Uterus (tissue), 4 donors: ENCODE measurements around the gene FOSL2. TPM values are rescaled to one million over a fixed set of nuclear protein-coding genes. Genes with fewer than 3 reads are reported as not detected.

Experiments
- DNase-seq, 2 donors: peaks; one replicate each; pipeline ENCODE4 v3.0.0-alpha.2; 2019 to 2020
- H3K27ac ChIP-seq, 2 donors: fragments of 200-600 bp; sonication (generic); 1 replicate in 1 of 2; 2 replicates in 1 of 2; pipeline ENCODE4 v1.5.1; 2016 to 2018
- H3K27me3 ChIP-seq, 2 donors: fragments of 200-600 bp; sonication (generic); one replicate each; pipeline ENCODE4 v1.5.1; 2018 to 2019; ENCODE audit warnings: control low read depth in 1 of 2
- H3K36me3 ChIP-seq, 2 donors: fragments of 200-600 bp; sonication (generic); one replicate each; pipeline ENCODE4 v1.5.1; 2019; ENCODE audit warnings: control low read depth in 1 of 2
- H3K4me1 ChIP-seq, 2 donors: fragments of 200-600 bp; sonication (generic); one replicate each; pipeline ENCODE4 v1.5.1; 2018 to 2019; ENCODE audit warnings: control low read depth in 1 of 2
- H3K4me3 ChIP-seq, 2 donors: fragments of 200-600 bp; sonication (generic); 1 replicate in 1 of 2; 2 replicates in 1 of 2; pipeline ENCODE4 v1.5.1; 2018 to 2019; ENCODE audit warnings: mild to moderate bottlenecking in 1 of 2
- H3K9me3 ChIP-seq, 2 donors: fragments of 200-600 bp; sonication (generic); one replicate each; pipeline ENCODE4 v1.5.1; 2019; ENCODE audit warnings: control low read depth in 1 of 2
- CTCF ChIP-seq, 4 experiments: fragments of 200-600 bp in 2 of 4; fragments of 450-650 bp in 2 of 4; sonication (generic) in 2 of 4; IDR thresholded peaks; one replicate each; pipeline ENCODE4 v1.5.1; 2016 to 2019; ENCODE audit warnings: antibody characterized with exemption in 4 of 4, mild to moderate bottlenecking in 2 of 4, moderate library complexity in 1 of 4
- POLR2A ChIP-seq, 2 donors: fragments of 450-650 bp; IDR thresholded peaks; one replicate each; pipeline ENCODE4 v1.6.1; 2016; ENCODE audit warnings: antibody characterized with exemption in 2 of 2, mild to moderate bottlenecking in 1 of 2, moderate library complexity in 1 of 2
- intact Hi-C: fragments of 100-400 bp; cut with DNase I; formaldehyde crosslinking; loops from one replicate; pipeline ENCODE4 v1.15.1; 2023; ENCODE audit warnings: low total_unique reads
- total RNA-seq, 4 donors: library from RNA; depleted of rRNA in 3 of 4; stranded (reverse); fragments of >200 nt in 3 of 4; gene quantifications; one replicate each; pipeline versions ENCODE4 v1.1.0 to v1.2.4, GENCODE V29; 2014 to 2023
- donor health status: DM: yes; HTN: yes; CAD: no.

FOSL2 gene
- 100 to 1,000 TPM in 1 of 4 donors, 10 to 100 TPM in 3; 39.8 to 134 (median 58.7) TPM for total RNA-seq

- no peaks in the 10 kb centered on the region for H3K9me3 ChIP-seq
- no peaks in the 10 kb centered on the region for H3K27me3 ChIP-seq
- intact Hi-C loops, result loop anchor here (5.0 to 10.0 kb wide), 3 partner anchors 308 to 685 kb away; partner anchors contain the start of genes BABAM2 and RBKS
- H3K27ac ChIP-seq, result peak within 1 kb of the TSS; percentile 99 to 100
- peak; percentile 99 for TF ChIP-seq POLR2A (IDR thresholded peaks at IDR 0.05)
- TF ChIP-seq CTCF (IDR thresholded peaks at IDR 0.05), result peak in 1 of 4 experiments; percentile 5
- no peaks in the 10 kb centered on the region for H3K4me1 ChIP-seq
- peak within 1 kb of the TSS; percentile 71 to 95 for H3K4me3 ChIP-seq
- no peaks in the 10 kb centered on the region for H3K36me3 ChIP-seq
- peak; percentile 96 to 98 for DNase-seq
These were observed at the start of gene FOSL2 for GRCh38 chr2:28392297-28393113. FOSL2 (plus strand) TSS chr2:28392858; CDS start chr2:28393721, 863 bp downstream.

GRCh38 chr2:28343184-28343942 lies 49.3 kb upstream of the FOSL2 start:
- Histone ChIP-seq H3K4me1 (peaks cover 0 to 11% of the 10 kb centered on the region in 2 donors), H3K9me3 (no peaks in the 10 kb centered on the region), H3K4me3 (no peak overlapping the region), H3K36me3 (no peaks in the 10 kb centered on the region), H3K27me3 (no peaks in the 10 kb centered on the region), H3K27ac (peak overlapping the region; percentile 75)
- DNase-seq, result no peak
- intact Hi-C loops, result no loop called here
- TF ChIP-seq CTCF (IDR thresholded peaks at IDR 0.05), result no peak
- TF ChIP-seq POLR2A (IDR thresholded peaks at IDR 0.05), result no peak

- Histone ChIP-seq H3K27ac (peak overlapping the region; percentile 75), H3K36me3 (no peaks in the 10 kb centered on the region), H3K9me3 (no peaks in the 10 kb centered on the region), H3K4me3 (no peak overlapping the region), H3K27me3 (no peaks in the 10 kb centered on the region), H3K4me1 (peaks cover 0 to 4% of the 10 kb centered on the region in 2 donors)
- intact Hi-C loops, result no loop called here
- TF ChIP-seq POLR2A (IDR thresholded peaks at IDR 0.05) (no peak), CTCF (IDR thresholded peaks at IDR 0.05) (no peak)
- DNase-seq, result no peak
These were observed 48.5 kb upstream of the FOSL2 start for GRCh38 chr2:28343971-28344715.

GRCh38 chr2:28344756-28345373 lies 47.8 kb upstream of the FOSL2 start:
- intact Hi-C loops, result no loop called here
- Histone ChIP-seq H3K9me3 (no peaks in the 10 kb centered on the region), H3K4me1 (peaks cover 0 to 4% of the 10 kb centered on the region in 2 donors), H3K27me3 (no peaks in the 10 kb centered on the region), H3K27ac (no peak overlapping the region), H3K4me3 (no peak overlapping the region), H3K36me3 (no peaks in the 10 kb centered on the region)
- TF ChIP-seq POLR2A (IDR thresholded peaks at IDR 0.05) (no peak), CTCF (IDR thresholded peaks at IDR 0.05) (no peak)
- DNase-seq, result no peak
